ENCODE measurements around the gene PLD4. TPM values are rescaled to one million over a fixed set of nuclear protein-coding genes. Genes with fewer than 3 reads are reported as not detected.

Gene PLD4
- total RNA-seq, 2 donors from 2014 or later, result not detected

DNA sequence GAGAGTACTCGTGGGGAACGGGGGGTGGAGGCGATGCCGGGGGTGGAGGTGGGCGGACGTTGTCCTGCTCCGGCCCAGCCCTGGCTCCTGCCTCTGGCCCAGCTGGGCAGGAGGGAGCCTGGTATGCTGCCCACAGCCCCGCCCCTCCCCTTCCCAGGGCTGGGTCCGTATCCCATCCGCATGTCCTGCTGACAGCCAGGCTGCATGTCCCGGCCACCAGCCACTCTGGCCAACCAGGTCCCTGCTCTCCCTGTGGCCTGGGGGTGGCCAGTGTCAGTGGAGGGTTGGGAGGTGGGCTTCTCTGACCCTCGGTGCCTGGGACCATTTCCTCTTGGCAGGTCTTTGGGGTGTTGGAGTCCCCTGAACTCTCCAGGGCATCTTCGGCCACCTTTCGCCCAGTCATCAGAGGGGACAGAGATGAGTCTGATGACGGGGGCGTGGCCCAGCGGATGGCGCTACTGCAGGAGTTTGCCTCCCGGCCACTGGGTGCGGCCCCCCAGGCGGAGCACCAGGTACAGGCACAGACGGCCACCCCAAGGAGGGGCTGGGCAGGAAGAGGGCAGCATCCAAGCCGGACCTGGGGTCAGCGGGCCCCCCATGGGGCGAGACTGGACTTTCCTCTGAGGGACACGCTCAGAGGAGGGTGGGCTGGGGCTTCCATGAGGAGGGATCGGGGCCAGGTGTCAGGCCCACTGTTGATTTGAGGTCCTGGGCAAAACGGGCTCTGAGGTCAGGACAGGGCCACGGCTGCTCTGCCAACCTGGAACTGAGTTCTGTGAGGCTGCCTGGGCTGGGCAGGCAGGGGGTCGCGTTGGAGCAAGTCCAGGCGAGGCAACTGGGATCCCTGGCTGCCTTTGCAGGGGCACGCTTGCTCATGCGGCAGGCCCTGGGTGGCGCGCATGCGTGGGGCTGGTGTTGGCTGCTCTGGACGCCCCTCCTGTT is 39.4 kb upstream of the PLD4 start:
- Mint-ChIP-seq H3K4me3 (no peak overlapping the region), H3K27me3 (ENCODE audit: insufficient read depth) (no peaks in the 10 kb centered on the region), H3K27ac (no peak overlapping the region), H3K4me1 (no peaks in the 10 kb centered on the region), H3K9me3 (no peaks in the 10 kb centered on the region), H3K36me3 (ENCODE audit: low read depth) (peaks cover 3% of the 10 kb centered on the region)
- 92 to 94% methylated on average over 18 to 38 of the region's 38 CpGs for WGBS, 2 experiments (ENCODE audit: insufficient coverage in 1 of 2, insufficient read length in 1 of 2)
- Histone ChIP-seq H3K27me3 (ENCODE audit: control insufficient read depth, insufficient read depth, low read length, poor library complexity, severe bottlenecking) (no peaks in the 10 kb centered on the region), H3K27ac (ENCODE audit: low read depth, low read length) (no peak overlapping the region), H3K9me3 (ENCODE audit: control insufficient read depth, low read length) (no peaks in the 10 kb centered on the region), H3K4me1 (ENCODE audit: control insufficient read depth, insufficient read depth, low read length) (no peaks in the 10 kb centered on the region), H3K4me3 (ENCODE audit: low read length) (no peak overlapping the region), H3K36me3 (ENCODE audit: control insufficient read depth, insufficient read depth, low read length) (peaks cover 18% of the 10 kb centered on the region), H3K9ac (ENCODE audit: extremely low read depth, low read length, poor library complexity, severe bottlenecking) (no peak overlapping the region)
- TF ChIP-seq, protein P1, sequence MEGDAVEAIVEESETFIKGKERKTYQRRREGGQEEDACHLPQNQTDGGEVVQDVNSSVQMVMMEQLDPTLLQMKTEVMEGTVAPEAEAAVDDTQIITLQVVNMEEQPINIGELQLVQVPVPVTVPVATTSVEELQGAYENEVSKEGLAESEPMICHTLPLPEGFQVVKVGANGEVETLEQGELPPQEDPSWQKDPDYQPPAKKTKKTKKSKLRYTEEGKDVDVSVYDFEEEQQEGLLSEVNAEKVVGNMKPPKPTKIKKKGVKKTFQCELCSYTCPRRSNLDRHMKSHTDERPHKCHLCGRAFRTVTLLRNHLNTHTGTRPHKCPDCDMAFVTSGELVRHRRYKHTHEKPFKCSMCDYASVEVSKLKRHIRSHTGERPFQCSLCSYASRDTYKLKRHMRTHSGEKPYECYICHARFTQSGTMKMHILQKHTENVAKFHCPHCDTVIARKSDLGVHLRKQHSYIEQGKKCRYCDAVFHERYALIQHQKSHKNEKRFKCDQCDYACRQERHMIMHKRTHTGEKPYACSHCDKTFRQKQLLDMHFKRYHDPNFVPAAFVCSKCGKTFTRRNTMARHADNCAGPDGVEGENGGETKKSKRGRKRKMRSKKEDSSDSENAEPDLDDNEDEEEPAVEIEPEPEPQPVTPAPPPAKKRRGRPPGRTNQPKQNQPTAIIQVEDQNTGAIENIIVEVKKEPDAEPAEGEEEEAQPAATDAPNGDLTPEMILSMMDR (conservative IDR thresholded peaks at IDR 0.05), result no peak
- peak; percentile 38 for DNase-seq

- no peak overlapping the region for H3K9ac ChIP-seq (ENCODE audit: extremely low read depth, low read length, poor library complexity, severe bottlenecking)
- no peaks in the 10 kb centered on the region for H3K4me1 Mint-ChIP-seq
- H3K4me3 Mint-ChIP-seq, result no peak overlapping the region
- no peaks in the 10 kb centered on the region for H3K36me3 Mint-ChIP-seq (ENCODE audit: low read depth)
- H3K27ac Mint-ChIP-seq, result no peak overlapping the region
- no peaks in the 10 kb centered on the region for H3K27me3 Mint-ChIP-seq (ENCODE audit: insufficient read depth)
- no peaks in the 10 kb centered on the region for H3K4me1 ChIP-seq (ENCODE audit: control insufficient read depth, insufficient read depth, low read length)
- no peaks in the 10 kb centered on the region for H3K9me3 Mint-ChIP-seq
- H3K9me3 ChIP-seq (ENCODE audit: control insufficient read depth, low read length), result no peaks in the 10 kb centered on the region
- no peaks in the 10 kb centered on the region for H3K27me3 ChIP-seq (ENCODE audit: control insufficient read depth, insufficient read depth, low read length, poor library complexity, severe bottlenecking)
- TF ChIP-seq, protein P1 (conservative IDR thresholded peaks at IDR 0.05), result no peak
- no peak overlapping the region for H3K27ac ChIP-seq (ENCODE audit: low read depth, low read length)
- H3K36me3 ChIP-seq (ENCODE audit: control insufficient read depth, insufficient read depth, low read length), result peaks cover 11% of the 10 kb centered on the region
- WGBS, 2 experiments (ENCODE audit: insufficient coverage in 1 of 2, insufficient read length in 1 of 2), result 93 to 94% methylated on average over 23 to 40 of the region's 40 CpGs
- peak; percentile 41 for DNase-seq
- H3K4me3 ChIP-seq (ENCODE audit: low read length), result no peak overlapping the region
These were observed 38.5 kb upstream of the PLD4 start for GRCh38 chr14:104885973-104886689.

- no peak overlapping the region for H3K27ac Mint-ChIP-seq
- Histone ChIP-seq H3K27me3 (ENCODE audit: control insufficient read depth, insufficient read depth, low read length, poor library complexity, severe bottlenecking) (no peaks in the 10 kb centered on the region), H3K4me3 (ENCODE audit: low read length) (no peak overlapping the region), H3K9ac (ENCODE audit: extremely low read depth, low read length, poor library complexity, severe bottlenecking) (no peak overlapping the region), H3K9me3 (ENCODE audit: control insufficient read depth, low read length) (no peaks in the 10 kb centered on the region), H3K27ac (ENCODE audit: low read depth, low read length) (no peak overlapping the region), H3K4me1 (ENCODE audit: control insufficient read depth, insufficient read depth, low read length) (no peaks in the 10 kb centered on the region), H3K36me3 (ENCODE audit: control insufficient read depth, insufficient read depth, low read length) (peaks cover 11% of the 10 kb centered on the region)
- no peaks in the 10 kb centered on the region for H3K4me1 Mint-ChIP-seq
- H3K4me3 Mint-ChIP-seq, result no peak overlapping the region
- DNase-seq, result peak; percentile 37
- TF ChIP-seq, protein P1 (conservative IDR thresholded peaks at IDR 0.05), result no peak
- no peaks in the 10 kb centered on the region for H3K36me3 Mint-ChIP-seq (ENCODE audit: low read depth)
- H3K9me3 Mint-ChIP-seq, result no peaks in the 10 kb centered on the region
- WGBS, 2 experiments (ENCODE audit: insufficient coverage in 1 of 2, insufficient read length in 1 of 2), result 94 to 99% methylated on average over 23 to 59 of the region's 59 CpGs
- H3K27me3 Mint-ChIP-seq (ENCODE audit: insufficient read depth), result no peaks in the 10 kb centered on the region
These were observed 37.7 kb upstream of the PLD4 start for GRCh38 chr14:104886690-104887622.
